OCI-LY7 (cell line): ENCODE measurements around the gene OSBPL6.

ENCODE experiments used
- CTCF ChIP-seq: fragments of 200-600 bp; sonication (generic); conservative IDR thresholded peaks from 2 replicates; pipeline ENCODE4 v1.5.1; 2014; ENCODE audit warnings: mild to moderate bottlenecking, antibody characterized with exemption, low read length, moderate library complexity, mixed read lengths
- EZH2phosphoT487 ChIP-seq: fragments of 200-600 bp; sonication (generic); IDR thresholded peaks from 2 replicates; pipeline ENCODE4 v1.6.1; 2018; ENCODE audit warnings: low read depth, borderline replicate concordance, mild to moderate bottlenecking, mixed run types, antibody characterized with exemption, low read length, moderate library complexity, mixed read lengths

- TF ChIP-seq CTCF (no peak), EZH2phosphoT487 (no peak)
These were observed 69.9 kb downstream of the OSBPL6 start for GRCh38 chr2:178264211-178264610.
